Vagina (tissue), 2 donors: ENCODE results near the gene IQCF5.

ENCODE experiments used
- CTCF ChIP-seq, 3 experiments: fragments of 450-650 bp in 2 of 3; fragments of 200-600 bp in 1 of 3; sonication (generic) in 1 of 3; IDR thresholded peaks; one replicate each; pipeline ENCODE4 v1.5.1; 2017 to 2019; ENCODE audit warnings: antibody characterized with exemption in 3 of 3, mild to moderate bottlenecking in 2 of 3, moderate library complexity in 2 of 3
- POLR2A ChIP-seq, 2 donors: fragments of 450-650 bp; IDR thresholded peaks; one replicate each; pipeline ENCODE4 v1.6.1; 2017; ENCODE audit warnings: antibody characterized with exemption in 2 of 2, mild to moderate bottlenecking in 2 of 2, moderate library complexity in 2 of 2

- no peak for TF ChIP-seq CTCF (IDR thresholded peaks at IDR 0.05)
- no peak for TF ChIP-seq POLR2A (IDR thresholded peaks at IDR 0.05)
These were observed 28.8 kb upstream of the IQCF5 start for GRCh38 chr3:51904034-51904823.
